Ascending aorta (tissue), 2 donors: ENCODE data around the gene SNX3. TPM values are rescaled to one million over a fixed set of nuclear protein-coding genes. Genes with fewer than 3 reads are reported as not detected.

Source experiments
- DNase-seq, 2 donors: peaks; one replicate each; pipeline ENCODE4 v3.0.0-alpha.2; 2019; ENCODE audit warnings: low spot score in 2 of 2
- H3K27ac ChIP-seq, 2 donors: fragments of 200-600 bp; sonication (generic); one replicate each; pipeline ENCODE4 v1.5.1; 2016 to 2017; ENCODE audit warnings: mild to moderate bottlenecking in 1 of 2
- H3K27me3 ChIP-seq: fragments of 200-600 bp; sonication (generic); one replicate; pipeline ENCODE4 v1.5.1; 2017
- H3K36me3 ChIP-seq, 2 donors: fragments of 200-600 bp; sonication (generic); one replicate each; pipeline ENCODE4 v1.5.1; 2016
- H3K4me1 ChIP-seq, 2 donors: fragments of 200-600 bp; sonication (generic); one replicate each; pipeline ENCODE4 v1.5.1; 2016 to 2017; ENCODE audit warnings: mild to moderate bottlenecking in 1 of 2
- H3K4me3 ChIP-seq, 2 donors: fragments of 200-600 bp; sonication (generic); one replicate each; pipeline ENCODE4 v1.5.1; 2016 to 2017; ENCODE audit warnings: mild to moderate bottlenecking in 1 of 2
- H3K9me3 ChIP-seq, 2 donors: fragments of 200-600 bp; sonication (generic); one replicate each; pipeline ENCODE4 v1.5.1; 2016
- intact Hi-C: fragments of 100-400 bp; cut with DNase I; formaldehyde crosslinking; loops from one replicate; pipeline ENCODE4 v1.15.1; 2023
- total RNA-seq: library from RNA; depleted of rRNA; stranded (reverse); fragments of >200 nt; gene quantifications from one replicate; pipeline ENCODE4 v1.1.0, GENCODE V29; 2016
- TF ChIP-seq, protein P1 (sequence below), 3 experiments: fragments of 200-600 bp in 2 of 3; fragments of 450-650 bp in 1 of 3; sonication (generic) in 2 of 3; IDR thresholded peaks; one replicate each; pipeline ENCODE4 v1.5.1; 2016 to 2019; ENCODE audit warnings: antibody characterized with exemption in 3 of 3, mild to moderate bottlenecking in 1 of 3, moderate library complexity in 1 of 3

SNX3 gene
- total RNA-seq, 1 donor from 2014 or later: 112 TPM

DNA sequence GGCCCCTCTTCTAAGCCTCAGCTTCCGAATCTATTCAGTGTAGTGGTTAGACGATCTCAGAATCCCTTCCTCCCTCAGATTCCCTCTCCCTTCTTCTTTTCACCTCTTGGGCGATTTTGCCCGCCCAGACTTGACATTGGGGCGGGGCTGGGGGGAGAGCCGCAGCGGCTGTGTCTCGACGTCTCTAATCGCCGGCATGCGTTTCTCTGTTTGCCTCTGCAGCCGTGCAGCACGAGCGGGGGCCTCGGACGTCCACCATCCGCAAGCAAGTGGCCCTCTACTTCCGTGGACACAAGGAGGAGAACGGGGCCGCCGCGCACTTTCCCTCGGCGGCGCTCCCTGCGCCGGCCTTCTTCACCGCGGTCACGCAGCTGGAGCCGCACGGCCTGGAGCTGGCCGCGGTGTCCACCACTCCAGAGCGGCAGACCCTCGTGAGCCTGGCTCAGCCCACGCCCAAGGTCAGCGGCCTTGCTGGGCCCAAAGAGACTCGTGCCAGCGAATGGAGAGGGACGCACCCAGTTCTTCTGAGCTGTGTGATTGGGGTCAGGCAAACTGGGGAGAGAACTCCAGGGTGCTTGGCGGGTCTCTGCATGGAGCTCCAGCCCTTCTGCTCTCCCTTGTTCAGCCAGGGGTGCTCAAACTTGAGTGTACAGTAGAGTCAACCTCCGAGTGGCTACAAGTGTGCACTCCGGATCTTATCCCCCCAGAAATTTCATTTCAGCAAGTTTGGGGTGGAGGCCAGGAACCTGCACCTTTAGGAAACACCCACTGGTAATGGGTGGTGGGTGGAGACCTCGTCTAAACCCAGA, 84.4 kb downstream of the SNX3 start:
- H3K36me3 ChIP-seq: no peaks in the 10 kb centered on the region
- peak in 1 of 2 donors; percentile 45 for DNase-seq
- intact Hi-C loops: no loop called here
- H3K9me3 ChIP-seq: no peaks in the 10 kb centered on the region
- peaks cover 0 to 4% of the 10 kb centered on the region in 2 donors for H3K4me1 ChIP-seq
- TF ChIP-seq, protein P1, sequence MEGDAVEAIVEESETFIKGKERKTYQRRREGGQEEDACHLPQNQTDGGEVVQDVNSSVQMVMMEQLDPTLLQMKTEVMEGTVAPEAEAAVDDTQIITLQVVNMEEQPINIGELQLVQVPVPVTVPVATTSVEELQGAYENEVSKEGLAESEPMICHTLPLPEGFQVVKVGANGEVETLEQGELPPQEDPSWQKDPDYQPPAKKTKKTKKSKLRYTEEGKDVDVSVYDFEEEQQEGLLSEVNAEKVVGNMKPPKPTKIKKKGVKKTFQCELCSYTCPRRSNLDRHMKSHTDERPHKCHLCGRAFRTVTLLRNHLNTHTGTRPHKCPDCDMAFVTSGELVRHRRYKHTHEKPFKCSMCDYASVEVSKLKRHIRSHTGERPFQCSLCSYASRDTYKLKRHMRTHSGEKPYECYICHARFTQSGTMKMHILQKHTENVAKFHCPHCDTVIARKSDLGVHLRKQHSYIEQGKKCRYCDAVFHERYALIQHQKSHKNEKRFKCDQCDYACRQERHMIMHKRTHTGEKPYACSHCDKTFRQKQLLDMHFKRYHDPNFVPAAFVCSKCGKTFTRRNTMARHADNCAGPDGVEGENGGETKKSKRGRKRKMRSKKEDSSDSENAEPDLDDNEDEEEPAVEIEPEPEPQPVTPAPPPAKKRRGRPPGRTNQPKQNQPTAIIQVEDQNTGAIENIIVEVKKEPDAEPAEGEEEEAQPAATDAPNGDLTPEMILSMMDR (IDR thresholded peaks at IDR 0.05): no peak
- H3K27me3 ChIP-seq: peaks cover 12% of the 10 kb centered on the region
- peak overlapping the region; percentile 20 to 39 for H3K4me3 ChIP-seq
- H3K27ac ChIP-seq: no peak overlapping the region

DNA sequence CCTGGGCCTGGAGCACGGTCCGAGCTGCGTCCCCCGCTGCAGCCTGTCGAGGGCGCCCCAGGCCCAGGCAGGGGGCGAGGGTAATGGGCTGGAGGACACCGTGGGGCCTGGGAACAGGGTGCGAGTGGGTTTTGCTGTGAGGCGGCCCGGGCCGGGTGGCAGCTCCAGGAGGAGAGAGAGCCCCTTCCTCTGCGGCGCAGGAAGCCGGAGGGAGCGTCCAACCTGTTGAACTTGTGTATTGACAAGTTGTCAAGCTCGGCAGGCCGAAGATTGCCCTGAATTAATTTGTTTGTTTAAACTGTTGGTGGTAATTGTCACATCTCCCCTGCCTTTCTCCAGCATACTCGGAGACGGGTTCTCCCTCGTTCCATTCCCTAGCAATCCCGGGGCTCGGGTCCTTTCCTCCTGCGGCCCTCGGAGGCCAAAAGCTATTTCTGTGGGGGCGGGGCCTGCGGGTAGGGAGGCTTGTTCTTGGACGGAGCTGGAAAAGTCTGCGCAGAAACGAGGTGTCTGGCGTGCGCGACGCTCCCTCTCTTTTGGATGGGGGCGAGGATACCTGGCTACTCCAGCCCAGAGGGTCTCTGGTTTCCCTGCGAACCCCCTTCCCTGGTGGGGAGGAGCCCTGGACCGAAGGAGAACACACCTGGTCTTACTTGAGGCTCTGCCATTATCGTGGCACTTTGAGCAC, 85.1 kb downstream of the SNX3 start:
- H3K9me3 ChIP-seq: no peaks in the 10 kb centered on the region
- TF ChIP-seq, protein P1 (IDR thresholded peaks at IDR 0.05): no peak
- DNase-seq: peak in 1 of 2 donors; percentile 59
- H3K36me3 ChIP-seq: no peaks in the 10 kb centered on the region
- intact Hi-C loops: no loop called here
- H3K4me1 ChIP-seq: peaks cover 0 to 4% of the 10 kb centered on the region in 2 donors
- peak overlapping the region; percentile 20 to 39 for H3K4me3 ChIP-seq
- peaks cover 12% of the 10 kb centered on the region for H3K27me3 ChIP-seq
- H3K27ac ChIP-seq: no peak overlapping the region

DNA sequence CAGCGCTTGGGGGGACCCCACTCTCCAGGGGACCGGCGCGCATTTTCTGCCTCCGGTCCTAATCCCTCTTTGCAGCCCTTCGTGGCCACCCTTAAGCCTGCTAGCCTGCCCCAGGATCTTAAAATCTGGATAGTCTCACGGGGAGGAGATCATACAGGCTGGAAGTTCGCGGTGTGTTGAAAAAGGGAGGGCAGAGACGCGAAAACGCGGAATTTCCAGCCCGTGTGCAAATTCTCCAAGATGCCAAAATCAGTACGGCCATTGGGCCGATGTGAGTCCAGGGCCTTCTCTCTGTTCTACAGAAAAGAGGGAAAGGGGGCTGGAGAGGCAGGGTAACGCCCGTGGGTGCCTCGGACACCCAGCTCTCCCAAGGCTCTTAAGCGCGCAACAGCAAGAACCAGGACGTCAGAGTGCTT, 85.7 kb downstream of the SNX3 start:
- peak overlapping the region; percentile 20 to 39 for H3K4me3 ChIP-seq
- H3K4me1 ChIP-seq: peaks cover 0 to 4% of the 10 kb centered on the region in 2 donors
- DNase-seq: peak in 1 of 2 donors; percentile 31
- intact Hi-C loops: no loop called here
- TF ChIP-seq, protein P1 (IDR thresholded peaks at IDR 0.05): no peak
- H3K36me3 ChIP-seq: no peaks in the 10 kb centered on the region
- H3K27ac ChIP-seq: no peak overlapping the region
- no peaks in the 10 kb centered on the region for H3K9me3 ChIP-seq
- H3K27me3 ChIP-seq: peaks cover 12% of the 10 kb centered on the region

DNA sequence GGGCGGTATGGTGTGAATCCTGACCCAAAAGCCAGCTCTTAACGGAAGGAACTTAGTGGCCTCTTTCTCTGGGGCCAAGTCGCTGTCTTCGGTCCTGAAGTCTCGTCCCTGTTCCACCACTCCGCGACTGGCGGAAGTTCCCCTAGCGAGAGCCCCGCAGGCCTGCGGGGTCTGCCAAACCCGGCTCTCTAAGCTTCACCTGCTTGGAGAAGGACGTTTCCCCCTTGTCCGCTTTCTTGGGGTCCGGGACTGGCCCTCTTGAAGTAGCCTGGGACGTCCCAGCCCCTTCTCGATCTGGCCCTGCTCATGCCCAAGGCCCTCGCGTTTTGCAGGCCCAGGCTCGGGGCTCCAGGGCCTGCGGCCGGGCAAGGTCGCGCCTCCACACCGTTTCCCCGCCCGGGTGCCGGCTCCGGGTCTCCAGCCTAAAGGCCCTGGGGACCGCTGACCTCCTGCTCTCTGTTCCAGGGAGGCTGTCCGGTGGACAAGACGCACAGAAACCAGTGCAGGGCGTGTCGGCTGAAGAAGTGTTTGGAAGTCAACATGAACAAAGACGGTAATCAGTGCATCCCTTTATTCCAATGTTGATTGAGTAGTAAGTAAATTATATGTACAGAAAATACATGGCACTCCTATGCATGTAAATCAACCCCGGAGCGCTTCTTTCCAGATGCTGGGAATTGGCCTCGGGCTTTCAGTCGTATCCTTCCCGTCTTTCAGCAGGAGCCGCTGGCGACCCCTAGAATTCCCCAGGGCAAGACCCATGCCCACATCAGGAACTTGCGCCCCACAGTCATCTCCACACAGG, 86.3 kb downstream of the SNX3 start:
- Histone ChIP-seq H3K9me3 (no peaks in the 10 kb centered on the region), H3K4me3 (no peak overlapping the region), H3K27ac (no peak overlapping the region), H3K36me3 (no peaks in the 10 kb centered on the region), H3K27me3 (peaks cover 12% of the 10 kb centered on the region), H3K4me1 (peaks cover 0 to 4% of the 10 kb centered on the region in 2 donors)
- DNase-seq: peak in 1 of 2 donors; percentile 62
- TF ChIP-seq, protein P1 (IDR thresholded peaks at IDR 0.05): no peak
- intact Hi-C loops: no loop called here

DNA sequence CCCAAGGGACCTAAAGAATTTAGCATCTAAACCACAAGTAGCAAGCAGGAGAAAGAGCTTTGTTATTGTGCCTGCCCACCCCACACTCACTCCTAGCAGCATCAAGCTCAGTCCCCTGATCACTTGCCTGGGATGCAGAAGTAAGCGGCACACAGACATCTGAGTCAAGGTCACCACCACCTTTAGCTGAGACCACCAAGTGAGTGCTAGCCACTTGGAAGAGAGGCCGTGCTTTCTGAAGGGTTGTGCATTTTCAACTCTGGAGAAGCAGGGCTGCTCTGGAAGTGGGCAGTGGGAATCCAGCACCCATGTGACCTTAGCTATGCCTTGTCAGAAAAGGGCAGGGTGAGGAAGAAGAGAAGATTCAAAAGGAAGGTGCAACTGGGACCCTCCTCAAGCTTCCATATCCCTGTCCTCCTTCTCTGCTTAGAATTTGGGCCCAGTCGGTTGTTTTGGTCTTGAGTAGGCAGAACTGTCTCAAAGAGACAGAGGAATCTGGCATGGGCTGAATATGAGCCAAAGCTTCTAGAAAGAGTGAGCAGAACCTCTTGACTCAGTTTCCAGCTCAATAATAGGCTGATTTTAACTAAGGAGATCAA, 88.8 kb downstream of the SNX3 start:
- no peaks in the 10 kb centered on the region for H3K9me3 ChIP-seq
- DNase-seq: peak in 1 of 2 donors; percentile 5
- H3K36me3 ChIP-seq: no peaks in the 10 kb centered on the region
- TF ChIP-seq, protein P1 (IDR thresholded peaks at IDR 0.05): no peak
- H3K27ac ChIP-seq: no peak overlapping the region
- peaks cover 4 to 10% of the 10 kb centered on the region in 2 donors for H3K4me1 ChIP-seq
- H3K27me3 ChIP-seq: peaks cover 12% of the 10 kb centered on the region
- intact Hi-C loops: no loop called here
- no peak overlapping the region for H3K4me3 ChIP-seq
